ENCODE measurements around the gene ZNF134.

ZNF134 gene

GRCh38 chr19:57641715-57642234, 27.7 kb downstream of the ZNF134 start:
- no peak for DNase-seq

GRCh38 chr19:57642396-57643046, 28.5 kb downstream of the ZNF134 start:
- no peak for DNase-seq

GRCh38 chr19:57643734-57644133, 29.7 kb downstream of the ZNF134 start:
- no peak for DNase-seq

GRCh38 chr19:57648331-57649003, 34.4 kb downstream of the ZNF134 start:
- DNase-seq = no peak

- DNase-seq = no peak
Measured at GRCh38 chr19:57651654-57651996, 37.6 kb downstream of the ZNF134 start.

- no peak for DNase-seq
Measured at GRCh38 chr19:57653689-57654088, 39.6 kb downstream of the ZNF134 start.

- DNase-seq = no peak
Measured at GRCh38 chr19:57655443-57655842, 41.4 kb downstream of the ZNF134 start.

GRCh38 chr19:57656346-57656745, 42.3 kb downstream of the ZNF134 start:
- DNase-seq = no peak

- no peak for DNase-seq
Measured at GRCh38 chr19:57664269-57665127, 50.5 kb downstream of the ZNF134 start.

GRCh38 chr19:57665261-57665806, 51.3 kb downstream of the ZNF134 start:
- DNase-seq = no peak

GRCh38 chr19:57667228-57667627, 53.2 kb downstream of the ZNF134 start:
- DNase-seq = no peak

GRCh38 chr19:57668635-57669034, 54.6 kb downstream of the ZNF134 start, which contains the start of gene ZSCAN4:
TSS of gene ZSCAN4 (plus strand) at chr19:57668935. CDS start at chr19:57676146, 7,211 bp downstream.
- no peak for DNase-seq

GRCh38 chr19:57671124-57671895, 57.3 kb downstream of the ZNF134 start:
- no peak for DNase-seq

GRCh38 chr19:57672466-57672865, 58.4 kb downstream of the ZNF134 start:
- DNase-seq = no peak

Data from activated CD4-positive, CD25-positive, alpha-beta regulatory T cell (primary cell).